ENCODE results near the gene ADORA1. TPM values are rescaled to one million over a fixed set of nuclear protein-coding genes. Genes with fewer than 3 reads are reported as not detected.

Gene ADORA1
- total and polyA plus RNA-seq, 10 of the 15 experiments (the other 5 are each of a cell fraction or from before 2014, with no cell fraction given): not detected

DNA sequence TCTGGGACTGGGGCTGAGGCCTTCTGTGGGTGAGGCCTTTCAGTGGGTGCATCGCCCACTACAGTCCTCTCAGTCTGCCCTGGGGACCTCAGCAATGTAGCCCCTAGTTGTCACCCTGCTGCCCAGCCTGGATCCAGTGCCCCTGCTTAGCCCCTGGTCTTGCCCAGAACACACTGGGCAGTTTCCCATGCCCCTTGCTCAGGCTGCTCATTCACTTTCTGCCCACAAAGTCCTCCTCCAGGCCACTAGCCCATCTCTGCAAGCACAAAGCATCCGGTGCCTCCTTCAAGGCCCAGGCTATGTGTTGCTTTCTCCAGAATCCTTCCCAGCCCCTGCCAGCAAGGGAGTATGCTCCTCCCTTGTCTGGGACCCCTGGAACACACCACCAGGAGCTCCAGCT, 5.4 kb upstream of the ADORA1 start:
- Histone ChIP-seq H3K4me1 (ENCODE audit: control insufficient read depth, insufficient read depth, low read length) (no peaks in the 10 kb centered on the region), H3K4me3 (no peak overlapping the region), H2AFZ (ENCODE audit: control insufficient read depth, low read depth, low read length) (no peak overlapping the region), H3K4me2 (ENCODE audit: control insufficient read depth, insufficient read depth) (no peak overlapping the region), H3K9me3 (replicated peaks; ENCODE audit: control insufficient read depth, insufficient read depth, low read length) (no peaks in the 10 kb centered on the region), H3K36me3 (ENCODE audit: control insufficient read depth in 2 of 2, insufficient read depth in 2 of 2, low read length in 1 of 2) (no peaks in the 10 kb centered on the region), H4K20me1 (ENCODE audit: control insufficient read depth, insufficient read depth) (no peaks in the 10 kb centered on the region), H3K79me2 (ENCODE audit: control insufficient read depth, insufficient read depth, low read length) (no peaks in the 10 kb centered on the region), H3K9ac (ENCODE audit: control insufficient read depth, insufficient read depth, low read length) (no peak overlapping the region), H3K27me3 (replicated peaks in 1 of 2; ENCODE audit: control insufficient read depth in 2 of 2, insufficient read depth in 2 of 2, low read length in 1 of 2) (peaks cover 3 to 12% of the 10 kb centered on the region in 2 experiments), H3K27ac (ENCODE audit: control insufficient read depth, insufficient read depth) (no peak overlapping the region)
- in situ Hi-C loops (cut with MboI) (no loop called here), intact Hi-C loops (cut with micrococcal nuclease; ENCODE audit: unreplicated experiment) (no loop called here)
- TF ChIP-seq, protein P1, sequence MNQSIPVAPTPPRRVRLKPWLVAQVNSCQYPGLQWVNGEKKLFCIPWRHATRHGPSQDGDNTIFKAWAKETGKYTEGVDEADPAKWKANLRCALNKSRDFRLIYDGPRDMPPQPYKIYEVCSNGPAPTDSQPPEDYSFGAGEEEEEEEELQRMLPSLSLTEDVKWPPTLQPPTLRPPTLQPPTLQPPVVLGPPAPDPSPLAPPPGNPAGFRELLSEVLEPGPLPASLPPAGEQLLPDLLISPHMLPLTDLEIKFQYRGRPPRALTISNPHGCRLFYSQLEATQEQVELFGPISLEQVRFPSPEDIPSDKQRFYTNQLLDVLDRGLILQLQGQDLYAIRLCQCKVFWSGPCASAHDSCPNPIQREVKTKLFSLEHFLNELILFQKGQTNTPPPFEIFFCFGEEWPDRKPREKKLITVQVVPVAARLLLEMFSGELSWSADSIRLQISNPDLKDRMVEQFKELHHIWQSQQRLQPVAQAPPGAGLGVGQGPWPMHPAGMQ (IDR thresholded peaks at IDR 0.05; ENCODE audit: borderline replicate concordance): no peak
- TF ChIP-seq, protein P2, sequence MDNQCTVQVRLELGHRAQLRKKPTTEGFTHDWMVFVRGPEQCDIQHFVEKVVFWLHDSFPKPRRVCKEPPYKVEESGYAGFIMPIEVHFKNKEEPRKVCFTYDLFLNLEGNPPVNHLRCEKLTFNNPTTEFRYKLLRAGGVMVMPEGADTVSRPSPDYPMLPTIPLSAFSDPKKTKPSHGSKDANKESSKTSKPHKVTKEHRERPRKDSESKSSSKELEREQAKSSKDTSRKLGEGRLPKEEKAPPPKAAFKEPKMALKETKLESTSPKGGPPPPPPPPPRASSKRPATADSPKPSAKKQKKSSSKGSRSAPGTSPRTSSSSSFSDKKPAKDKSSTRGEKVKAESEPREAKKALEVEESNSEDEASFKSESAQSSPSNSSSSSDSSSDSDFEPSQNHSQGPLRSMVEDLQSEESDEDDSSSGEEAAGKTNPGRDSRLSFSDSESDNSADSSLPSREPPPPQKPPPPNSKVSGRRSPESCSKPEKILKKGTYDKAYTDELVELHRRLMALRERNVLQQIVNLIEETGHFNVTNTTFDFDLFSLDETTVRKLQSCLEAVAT (IDR thresholded peaks at IDR 0.05): no peak
- TF ChIP-seq, protein P3, sequence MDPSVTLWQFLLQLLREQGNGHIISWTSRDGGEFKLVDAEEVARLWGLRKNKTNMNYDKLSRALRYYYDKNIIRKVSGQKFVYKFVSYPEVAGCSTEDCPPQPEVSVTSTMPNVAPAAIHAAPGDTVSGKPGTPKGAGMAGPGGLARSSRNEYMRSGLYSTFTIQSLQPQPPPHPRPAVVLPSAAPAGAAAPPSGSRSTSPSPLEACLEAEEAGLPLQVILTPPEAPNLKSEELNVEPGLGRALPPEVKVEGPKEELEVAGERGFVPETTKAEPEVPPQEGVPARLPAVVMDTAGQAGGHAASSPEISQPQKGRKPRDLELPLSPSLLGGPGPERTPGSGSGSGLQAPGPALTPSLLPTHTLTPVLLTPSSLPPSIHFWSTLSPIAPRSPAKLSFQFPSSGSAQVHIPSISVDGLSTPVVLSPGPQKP (IDR thresholded peaks at IDR 0.05; ENCODE audit: low read depth, low read length): no peak
- TF ChIP-seq, protein P4, sequence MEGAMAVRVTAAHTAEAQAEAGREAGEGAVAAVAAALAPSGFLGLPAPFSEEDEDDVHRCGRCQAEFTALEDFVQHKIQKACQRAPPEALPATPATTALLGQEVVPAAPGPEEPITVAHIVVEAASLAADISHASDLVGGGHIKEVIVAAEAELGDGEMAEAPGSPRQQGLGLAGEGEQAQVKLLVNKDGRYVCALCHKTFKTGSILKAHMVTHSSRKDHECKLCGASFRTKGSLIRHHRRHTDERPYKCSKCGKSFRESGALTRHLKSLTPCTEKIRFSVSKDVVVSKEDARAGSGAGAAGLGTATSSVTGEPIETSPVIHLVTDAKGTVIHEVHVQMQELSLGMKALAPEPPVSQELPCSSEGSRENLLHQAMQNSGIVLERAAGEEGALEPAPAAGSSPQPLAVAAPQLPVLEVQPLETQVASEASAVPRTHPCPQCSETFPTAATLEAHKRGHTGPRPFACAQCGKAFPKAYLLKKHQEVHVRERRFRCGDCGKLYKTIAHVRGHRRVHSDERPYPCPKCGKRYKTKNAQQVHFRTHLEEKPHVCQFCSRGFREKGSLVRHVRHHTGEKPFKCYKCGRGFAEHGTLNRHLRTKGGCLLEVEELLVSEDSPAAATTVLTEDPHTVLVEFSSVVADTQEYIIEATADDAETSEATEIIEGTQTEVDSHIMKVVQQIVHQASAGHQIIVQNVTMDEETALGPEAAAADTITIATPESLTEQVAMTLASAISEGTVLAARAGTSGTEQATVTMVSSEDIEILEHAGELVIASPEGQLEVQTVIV (IDR thresholded peaks at IDR 0.05; ENCODE audit: borderline replicate concordance, partially characterized antibody): no peak
- no peak for TF ChIP-seq PAX8 (IDR thresholded peaks at IDR 0.05)
- TF ChIP-seq TCF7 (IDR thresholded peaks at IDR 0.05; ENCODE audit: borderline replicate concordance): no peak
- TF ChIP-seq CBX3 (IDR thresholded peaks at IDR 0.05; ENCODE audit: borderline replicate concordance, low read depth): no peak
- TF ChIP-seq, protein P5, sequence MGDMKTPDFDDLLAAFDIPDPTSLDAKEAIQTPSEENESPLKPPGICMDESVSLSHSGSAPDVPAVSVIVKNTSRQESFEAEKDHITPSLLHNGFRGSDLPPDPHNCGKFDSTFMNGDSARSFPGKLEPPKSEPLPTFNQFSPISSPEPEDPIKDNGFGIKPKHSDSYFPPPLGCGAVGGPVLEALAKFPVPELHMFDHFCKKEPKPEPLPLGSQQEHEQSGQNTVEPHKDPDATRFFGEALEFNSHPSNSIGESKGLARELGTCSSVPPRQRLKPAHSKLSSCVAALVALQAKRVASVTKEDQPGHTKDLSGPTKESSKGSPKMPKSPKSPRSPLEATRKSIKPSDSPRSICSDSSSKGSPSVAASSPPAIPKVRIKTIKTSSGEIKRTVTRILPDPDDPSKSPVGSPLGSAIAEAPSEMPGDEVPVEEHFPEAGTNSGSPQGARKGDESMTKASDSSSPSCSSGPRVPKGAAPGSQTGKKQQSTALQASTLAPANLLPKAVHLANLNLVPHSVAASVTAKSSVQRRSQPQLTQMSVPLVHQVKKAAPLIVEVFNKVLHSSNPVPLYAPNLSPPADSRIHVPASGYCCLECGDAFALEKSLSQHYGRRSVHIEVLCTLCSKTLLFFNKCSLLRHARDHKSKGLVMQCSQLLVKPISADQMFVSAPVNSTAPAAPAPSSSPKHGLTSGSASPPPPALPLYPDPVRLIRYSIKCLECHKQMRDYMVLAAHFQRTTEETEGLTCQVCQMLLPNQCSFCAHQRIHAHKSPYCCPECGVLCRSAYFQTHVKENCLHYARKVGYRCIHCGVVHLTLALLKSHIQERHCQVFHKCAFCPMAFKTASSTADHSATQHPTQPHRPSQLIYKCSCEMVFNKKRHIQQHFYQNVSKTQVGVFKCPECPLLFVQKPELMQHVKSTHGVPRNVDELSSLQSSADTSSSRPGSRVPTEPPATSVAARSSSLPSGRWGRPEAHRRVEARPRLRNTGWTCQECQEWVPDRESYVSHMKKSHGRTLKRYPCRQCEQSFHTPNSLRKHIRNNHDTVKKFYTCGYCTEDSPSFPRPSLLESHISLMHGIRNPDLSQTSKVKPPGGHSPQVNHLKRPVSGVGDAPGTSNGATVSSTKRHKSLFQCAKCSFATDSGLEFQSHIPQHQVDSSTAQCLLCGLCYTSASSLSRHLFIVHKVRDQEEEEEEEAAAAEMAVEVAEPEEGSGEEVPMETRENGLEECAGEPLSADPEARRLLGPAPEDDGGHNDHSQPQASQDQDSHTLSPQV (IDR thresholded peaks at IDR 0.05): no peak
- no peak for TF ChIP-seq SIX5 (IDR thresholded peaks at IDR 0.05; ENCODE audit: low read depth, low read length, severe bottlenecking)
- TF ChIP-seq, protein P6, sequence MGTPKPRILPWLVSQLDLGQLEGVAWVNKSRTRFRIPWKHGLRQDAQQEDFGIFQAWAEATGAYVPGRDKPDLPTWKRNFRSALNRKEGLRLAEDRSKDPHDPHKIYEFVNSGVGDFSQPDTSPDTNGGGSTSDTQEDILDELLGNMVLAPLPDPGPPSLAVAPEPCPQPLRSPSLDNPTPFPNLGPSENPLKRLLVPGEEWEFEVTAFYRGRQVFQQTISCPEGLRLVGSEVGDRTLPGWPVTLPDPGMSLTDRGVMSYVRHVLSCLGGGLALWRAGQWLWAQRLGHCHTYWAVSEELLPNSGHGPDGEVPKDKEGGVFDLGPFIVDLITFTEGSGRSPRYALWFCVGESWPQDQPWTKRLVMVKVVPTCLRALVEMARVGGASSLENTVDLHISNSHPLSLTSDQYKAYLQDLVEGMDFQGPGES (IDR thresholded peaks at IDR 0.05): no peak
- no peak for TF ChIP-seq HCFC1 (IDR thresholded peaks at IDR 0.05; ENCODE audit: low read length)
- no peak for ATAC-seq
- ChIA-PET POLR2A (no interaction called here), SMC1A (ENCODE audit: uncharacterized antibody, unreplicated experiment) (interaction anchor here (0.6 kb wide), 1 partner anchor 207 kb away, joined by 3 read pairs; no protein-coding TSS in a partner anchor), RAD21 (ENCODE audit: unreplicated experiment) (no interaction called here), CTCF (no interaction called here)
- no TSS peak for BruUV-seq (replicated peaks)
- 0% methylated on average over 2 of the region's 2 CpGs for WGBS (ENCODE audit: insufficient coverage, insufficient replicate concordance, low lambda C conversion rate, missing lambda C conversion rate)
- no peak for DNase-seq (ENCODE audit: low read depth, low spot score)
- FAIRE-seq: no peak

All from GM12878 (cell line).